A549 (cell line): ENCODE results near the gene FBXL7.

Experiments used
- EP300 ChIP-seq, 2 experiments: fragments of >200 bp; sonication (Bioruptor Twin); formaldehyde crosslinking; IDR thresholded peaks; 2 replicates in 1 of 2; 3 replicates in 1 of 2; pipeline ENCODE4 v1.6.1; 2016 to 2017
- POLR2A ChIP-seq: IDR thresholded peaks from 2 replicates; pipeline ENCODE4 v1.6.1; 2012; ENCODE audit warnings: mild to moderate bottlenecking, low read length
- REST ChIP-seq: fragments of 200-600 bp; sonication (generic); IDR thresholded peaks from 2 replicates; pipeline ENCODE4 v1.6.1; 2016; ENCODE audit warnings: antibody characterized with exemption, mild to moderate bottlenecking, moderate library complexity
- TF ChIP-seq, protein P1 (sequence below): fragments of >200 bp; sonication (Bioruptor Twin); formaldehyde crosslinking; IDR thresholded peaks from 3 replicates; pipeline ENCODE4 v1.6.1; 2016
- TF ChIP-seq, protein P2 (sequence below): fragments of >200 bp; sonication (Bioruptor Twin); formaldehyde crosslinking; IDR thresholded peaks from 3 replicates; pipeline ENCODE4 v1.5.1; 2016

DNA sequence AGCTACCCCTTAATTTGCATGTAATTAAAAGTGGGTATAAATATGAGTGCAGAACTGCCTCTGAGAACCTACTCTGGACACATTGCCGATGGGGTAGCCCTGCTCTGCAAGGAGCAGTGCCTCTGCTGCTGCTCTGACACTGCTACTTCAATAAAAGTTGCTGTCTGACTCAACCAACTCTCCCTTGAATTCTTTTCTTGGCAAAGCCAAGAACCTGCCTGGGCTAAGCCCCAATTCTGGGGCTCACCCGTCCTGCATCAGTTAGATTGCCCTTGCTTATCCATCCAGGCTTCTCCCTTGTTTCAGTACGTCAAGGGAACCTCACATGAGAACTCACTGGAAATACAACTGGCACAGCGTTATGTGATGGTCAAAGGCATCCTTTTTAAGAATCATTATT lies 44.1 kb downstream of the FBXL7 start:
- TF ChIP-seq, protein P1, sequence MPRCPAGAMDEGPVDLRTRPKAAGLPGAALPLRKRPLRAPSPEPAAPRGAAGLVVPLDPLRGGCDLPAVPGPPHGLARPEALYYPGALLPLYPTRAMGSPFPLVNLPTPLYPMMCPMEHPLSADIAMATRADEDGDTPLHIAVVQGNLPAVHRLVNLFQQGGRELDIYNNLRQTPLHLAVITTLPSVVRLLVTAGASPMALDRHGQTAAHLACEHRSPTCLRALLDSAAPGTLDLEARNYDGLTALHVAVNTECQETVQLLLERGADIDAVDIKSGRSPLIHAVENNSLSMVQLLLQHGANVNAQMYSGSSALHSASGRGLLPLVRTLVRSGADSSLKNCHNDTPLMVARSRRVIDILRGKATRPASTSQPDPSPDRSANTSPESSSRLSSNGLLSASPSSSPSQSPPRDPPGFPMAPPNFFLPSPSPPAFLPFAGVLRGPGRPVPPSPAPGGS: no peak
- no peak for TF ChIP-seq POLR2A
- TF ChIP-seq EP300 (IDR thresholded peaks at IDR 0.05): no peak
- TF ChIP-seq, protein P2, sequence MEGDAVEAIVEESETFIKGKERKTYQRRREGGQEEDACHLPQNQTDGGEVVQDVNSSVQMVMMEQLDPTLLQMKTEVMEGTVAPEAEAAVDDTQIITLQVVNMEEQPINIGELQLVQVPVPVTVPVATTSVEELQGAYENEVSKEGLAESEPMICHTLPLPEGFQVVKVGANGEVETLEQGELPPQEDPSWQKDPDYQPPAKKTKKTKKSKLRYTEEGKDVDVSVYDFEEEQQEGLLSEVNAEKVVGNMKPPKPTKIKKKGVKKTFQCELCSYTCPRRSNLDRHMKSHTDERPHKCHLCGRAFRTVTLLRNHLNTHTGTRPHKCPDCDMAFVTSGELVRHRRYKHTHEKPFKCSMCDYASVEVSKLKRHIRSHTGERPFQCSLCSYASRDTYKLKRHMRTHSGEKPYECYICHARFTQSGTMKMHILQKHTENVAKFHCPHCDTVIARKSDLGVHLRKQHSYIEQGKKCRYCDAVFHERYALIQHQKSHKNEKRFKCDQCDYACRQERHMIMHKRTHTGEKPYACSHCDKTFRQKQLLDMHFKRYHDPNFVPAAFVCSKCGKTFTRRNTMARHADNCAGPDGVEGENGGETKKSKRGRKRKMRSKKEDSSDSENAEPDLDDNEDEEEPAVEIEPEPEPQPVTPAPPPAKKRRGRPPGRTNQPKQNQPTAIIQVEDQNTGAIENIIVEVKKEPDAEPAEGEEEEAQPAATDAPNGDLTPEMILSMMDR: no peak
- no peak for TF ChIP-seq REST
